ENCODE measurements around the gene GPR35.

Gene GPR35

DNA sequence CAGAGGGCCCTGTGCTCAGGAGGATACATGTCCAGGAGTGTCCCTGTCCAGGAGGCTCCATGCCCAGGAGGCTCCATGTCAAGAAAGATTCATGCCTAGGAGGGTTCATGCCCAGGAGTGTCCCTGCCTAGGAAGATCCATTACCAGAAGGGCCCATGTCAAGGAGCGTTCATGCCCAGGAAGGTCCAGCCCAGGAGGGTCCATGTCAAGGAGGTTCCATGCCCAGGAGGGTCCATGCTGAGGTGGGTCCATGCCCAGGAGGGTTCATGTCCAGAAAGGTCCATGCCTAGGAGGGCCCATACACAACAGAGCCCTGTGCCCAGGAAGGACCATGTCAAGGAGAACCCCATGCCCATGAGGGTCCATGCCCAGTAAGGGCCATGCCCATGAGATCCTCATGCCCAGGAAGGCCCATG is 7.0 kb downstream of the GPR35 start:
- Histone ChIP-seq H3K36me3 (ENCODE audit: control insufficient read depth, insufficient read depth, low read length) (no peaks in the 10 kb centered on the region), H3K27me3 (ENCODE audit: control insufficient read depth, insufficient read depth, low read length) (no peaks in the 10 kb centered on the region), H3K9me3 (ENCODE audit: control insufficient read depth, low read length) (peaks cover 5% of the 10 kb centered on the region), H3K4me3 (ENCODE audit: low read length) (no peak overlapping the region), H3K4me1 (ENCODE audit: control insufficient read depth, insufficient read depth, low read length) (no peaks in the 10 kb centered on the region), H3K9ac (ENCODE audit: low read length) (no peak overlapping the region)

DNA sequence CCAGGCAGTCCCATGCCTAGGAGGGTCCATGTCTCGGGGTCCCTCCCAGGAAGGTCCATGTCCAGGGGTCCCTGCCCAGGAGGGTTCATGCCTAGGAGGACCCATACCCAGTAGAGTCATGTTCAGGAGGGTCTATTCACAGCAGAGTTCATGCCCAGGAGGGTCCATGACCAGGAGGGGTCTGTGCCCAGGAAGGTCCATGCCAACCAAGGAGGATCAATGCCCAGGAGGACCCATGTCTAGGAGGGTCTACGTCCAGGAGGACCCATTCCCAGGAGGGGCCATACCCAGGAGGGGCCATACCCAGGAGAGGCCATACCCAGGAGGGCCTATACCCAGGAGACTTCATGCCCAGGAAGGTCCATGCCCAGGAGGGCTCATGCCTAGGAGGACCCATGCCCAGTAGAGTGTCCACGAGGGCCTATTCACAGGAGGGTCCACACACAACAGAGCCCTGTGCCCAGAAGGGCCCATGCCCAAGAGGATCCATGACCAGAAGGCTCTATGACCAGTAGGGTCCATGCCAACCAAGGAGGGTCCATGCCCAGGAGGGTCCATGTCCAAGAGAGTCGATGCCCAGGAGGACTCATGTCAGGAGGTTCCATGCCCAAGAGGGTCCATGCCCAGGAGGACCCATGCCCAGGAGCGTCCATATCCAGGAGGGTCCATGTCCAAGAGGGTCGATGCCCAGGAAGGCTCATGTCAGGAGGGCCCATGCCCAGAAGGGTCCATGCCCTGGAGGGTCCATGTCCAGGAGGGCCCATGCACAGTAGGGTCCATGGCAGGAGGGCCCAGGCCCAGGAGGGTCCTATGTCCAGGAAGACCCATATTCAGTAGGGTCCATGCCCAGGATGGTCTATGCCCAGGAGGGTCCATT is 10.1 kb downstream of the GPR35 start:
- Histone ChIP-seq H3K9me3 (ENCODE audit: control insufficient read depth, low read length) (peaks cover 5% of the 10 kb centered on the region), H3K4me3 (ENCODE audit: low read length) (no peak overlapping the region), H3K9ac (ENCODE audit: low read length) (no peak overlapping the region), H3K27me3 (ENCODE audit: control insufficient read depth, insufficient read depth, low read length) (peaks cover 5% of the 10 kb centered on the region), H3K4me1 (ENCODE audit: control insufficient read depth, insufficient read depth, low read length) (no peaks in the 10 kb centered on the region), H3K36me3 (ENCODE audit: control insufficient read depth, insufficient read depth, low read length) (no peaks in the 10 kb centered on the region)

DNA sequence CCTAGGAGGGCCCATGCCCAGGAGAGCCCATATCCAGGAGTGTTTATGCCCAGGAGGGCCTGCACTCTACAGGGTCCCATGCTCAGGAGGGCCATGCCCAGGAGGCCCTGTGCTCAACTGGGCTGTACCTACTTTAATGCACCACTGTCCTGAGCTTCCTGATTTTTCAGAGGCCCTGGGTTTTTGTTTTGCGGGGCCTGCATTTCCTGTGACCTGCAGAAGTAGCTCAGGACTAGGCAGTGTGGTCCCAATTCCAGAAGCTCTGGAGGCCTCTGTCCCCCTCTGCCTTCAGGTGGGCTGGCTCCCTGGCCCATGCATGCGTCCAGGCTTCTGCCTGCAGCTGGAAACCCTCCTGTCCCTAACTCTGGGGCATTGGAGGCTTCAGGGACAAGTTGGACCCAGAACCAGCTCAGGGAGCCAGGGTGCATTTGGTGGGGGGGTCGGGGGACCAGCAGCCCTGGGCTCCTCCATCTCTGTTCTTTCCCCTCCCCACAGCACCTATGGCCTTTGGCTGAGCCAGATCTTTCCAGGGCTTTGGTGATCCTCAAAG is 10.8 kb downstream of the GPR35 start:
- Histone ChIP-seq H3K27me3 (ENCODE audit: control insufficient read depth, insufficient read depth, low read length) (peaks cover 5% of the 10 kb centered on the region), H3K4me3 (ENCODE audit: low read length) (no peak overlapping the region), H3K9me3 (ENCODE audit: control insufficient read depth, low read length) (peaks cover 5% of the 10 kb centered on the region), H3K4me1 (ENCODE audit: control insufficient read depth, insufficient read depth, low read length) (no peaks in the 10 kb centered on the region), H3K36me3 (ENCODE audit: control insufficient read depth, insufficient read depth, low read length) (no peaks in the 10 kb centered on the region), H3K9ac (ENCODE audit: low read length) (no peak overlapping the region)

DNA sequence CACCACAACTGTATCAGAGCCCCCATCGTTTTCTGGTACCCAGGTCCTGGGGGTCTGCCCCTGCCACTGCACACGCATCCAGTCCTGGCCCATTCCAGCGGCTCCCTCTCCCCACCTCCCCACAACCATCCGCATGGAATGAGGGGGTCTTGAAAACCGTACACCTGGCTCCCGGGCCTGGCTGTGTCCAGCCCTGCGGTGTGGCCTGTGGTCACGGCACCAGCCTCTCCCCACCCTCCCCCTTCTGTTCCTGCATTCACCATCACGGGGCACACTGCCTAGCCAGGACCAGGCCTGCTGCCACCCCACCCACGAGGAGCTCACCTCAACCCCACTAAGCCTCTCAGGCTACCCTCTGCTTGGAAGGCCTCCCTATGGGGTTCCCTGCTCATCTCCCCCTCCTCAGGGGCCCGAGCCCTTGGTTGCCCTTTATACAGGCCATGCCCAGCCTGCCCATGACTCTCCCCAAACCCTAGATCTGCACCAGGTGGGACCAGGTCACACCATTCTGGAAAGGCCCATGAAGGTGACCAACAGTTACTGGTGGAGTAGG is 11.4 kb downstream of the GPR35 start:
- Histone ChIP-seq H3K27me3 (ENCODE audit: control insufficient read depth, insufficient read depth, low read length) (peaks cover 5% of the 10 kb centered on the region), H3K36me3 (ENCODE audit: control insufficient read depth, insufficient read depth, low read length) (no peaks in the 10 kb centered on the region), H3K9ac (ENCODE audit: low read length) (no peak overlapping the region), H3K4me1 (ENCODE audit: control insufficient read depth, insufficient read depth, low read length) (no peaks in the 10 kb centered on the region), H3K9me3 (ENCODE audit: control insufficient read depth, low read length) (peaks cover 5% of the 10 kb centered on the region), H3K4me3 (ENCODE audit: low read length) (no peak overlapping the region)

DNA sequence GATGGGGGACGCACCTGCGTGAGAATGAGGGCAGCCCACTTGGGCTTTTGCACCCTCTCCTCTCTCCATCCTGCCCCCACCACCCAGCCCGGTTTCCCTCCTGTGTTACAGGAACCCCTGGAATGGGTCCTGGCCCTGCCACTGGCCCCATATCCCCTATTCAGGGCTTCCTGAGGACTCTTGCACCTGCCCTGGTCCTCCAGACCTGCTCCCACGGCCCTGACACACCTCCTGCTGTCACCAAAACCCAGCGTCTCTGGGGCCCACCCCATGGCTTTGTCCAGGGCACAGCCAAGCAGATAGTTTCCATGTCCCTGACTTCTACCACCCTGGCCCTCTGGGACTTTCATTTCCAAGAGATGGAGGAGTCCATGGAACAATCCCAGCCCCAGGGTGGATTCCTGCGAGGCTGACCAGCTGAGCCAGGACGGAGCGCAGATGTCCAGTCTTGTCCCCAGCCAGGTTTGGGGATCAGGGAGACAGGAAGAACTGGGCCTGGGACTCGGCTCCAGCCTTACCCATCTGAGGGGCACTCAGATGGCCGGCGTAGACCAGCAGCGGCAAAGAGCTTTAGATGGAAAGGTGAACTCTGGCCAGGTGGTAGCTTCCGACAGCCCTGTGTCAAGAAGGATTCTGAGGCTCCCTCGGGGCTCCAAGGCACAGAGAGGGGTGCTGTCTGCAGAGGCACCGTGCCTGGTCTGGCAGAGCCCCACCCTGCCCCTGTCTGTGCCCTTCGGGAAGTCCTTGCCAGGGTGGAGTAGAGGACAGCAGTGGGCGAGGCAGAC is 12.0 kb downstream of the GPR35 start:
- Histone ChIP-seq H3K36me3 (ENCODE audit: control insufficient read depth, insufficient read depth, low read length) (no peaks in the 10 kb centered on the region), H3K4me3 (ENCODE audit: low read length) (no peak overlapping the region), H3K4me1 (ENCODE audit: control insufficient read depth, insufficient read depth, low read length) (no peaks in the 10 kb centered on the region), H3K9me3 (ENCODE audit: control insufficient read depth, low read length) (peaks cover 5% of the 10 kb centered on the region), H3K9ac (ENCODE audit: low read length) (no peak overlapping the region), H3K27me3 (ENCODE audit: control insufficient read depth, insufficient read depth, low read length) (peaks cover 5% of the 10 kb centered on the region)

DNA sequence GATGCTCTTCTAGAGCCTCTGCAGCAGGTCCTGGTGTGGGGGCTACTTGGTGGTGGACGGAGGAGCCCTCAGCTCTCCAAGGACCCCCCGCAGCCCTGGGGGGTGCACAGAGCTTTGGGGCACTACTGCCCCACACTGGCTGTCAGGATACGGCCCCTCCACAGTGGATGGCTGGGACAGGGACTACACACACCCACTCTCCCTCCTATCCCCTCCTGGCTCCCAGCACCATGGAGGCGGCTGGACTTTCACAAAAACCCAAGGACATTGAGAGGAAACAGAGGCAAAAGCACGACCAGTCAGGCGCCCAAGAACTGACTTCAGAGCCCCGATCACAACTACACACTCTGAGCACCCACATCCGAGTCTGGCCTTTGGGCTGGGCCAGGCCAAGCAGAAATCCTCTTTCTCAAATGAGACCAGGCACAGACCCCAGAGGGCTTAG is 12.6 kb downstream of the GPR35 start:
- peaks cover 5% of the 10 kb centered on the region for H3K27me3 ChIP-seq (ENCODE audit: control insufficient read depth, insufficient read depth, low read length)
- H3K9me3 ChIP-seq (ENCODE audit: control insufficient read depth, low read length): peaks cover 5% of the 10 kb centered on the region
- no peaks in the 10 kb centered on the region for H3K4me1 ChIP-seq (ENCODE audit: control insufficient read depth, insufficient read depth, low read length)
- H3K36me3 ChIP-seq (ENCODE audit: control insufficient read depth, insufficient read depth, low read length): no peaks in the 10 kb centered on the region
- no peak overlapping the region for H3K4me3 ChIP-seq (ENCODE audit: low read length)
- no peak overlapping the region for H3K9ac ChIP-seq (ENCODE audit: low read length)

DNA sequence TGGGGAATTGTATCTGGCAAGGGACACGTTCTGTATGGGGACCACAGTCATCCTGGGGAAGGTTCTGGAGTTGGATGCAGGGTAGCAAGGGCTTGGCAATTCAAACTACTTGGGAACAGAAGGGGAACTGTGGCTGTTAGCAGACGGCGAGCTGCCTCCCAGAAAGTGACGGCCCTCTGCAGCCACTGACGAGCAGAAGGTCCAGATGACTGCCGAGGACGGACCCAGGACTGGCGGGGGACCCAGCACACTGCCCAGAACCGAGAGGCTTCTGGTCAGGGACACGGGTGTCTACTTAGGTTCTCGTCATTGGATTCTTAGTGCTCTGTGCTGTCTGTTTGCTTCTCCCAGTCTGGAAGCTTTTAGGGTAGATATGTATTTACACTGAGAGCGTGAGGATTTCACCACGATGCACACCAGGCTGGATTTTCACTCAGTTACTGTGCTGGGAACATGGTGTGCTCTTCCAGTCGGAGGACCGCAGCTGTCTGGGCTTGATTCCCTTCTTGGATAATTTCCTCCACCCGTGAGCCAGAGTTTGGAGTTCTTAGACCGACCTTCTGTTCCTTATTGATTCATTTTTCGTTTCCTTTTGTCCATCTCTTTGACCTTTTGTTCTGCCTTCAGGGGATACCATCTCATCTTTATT is 13.4 kb downstream of the GPR35 start:
- H3K4me3 ChIP-seq (ENCODE audit: low read length): no peak overlapping the region
- H3K9ac ChIP-seq (ENCODE audit: low read length): no peak overlapping the region
- no peaks in the 10 kb centered on the region for H3K4me1 ChIP-seq (ENCODE audit: control insufficient read depth, insufficient read depth, low read length)
- H3K36me3 ChIP-seq (ENCODE audit: control insufficient read depth, insufficient read depth, low read length): no peaks in the 10 kb centered on the region
- peaks cover 4% of the 10 kb centered on the region for H3K9me3 ChIP-seq (ENCODE audit: control insufficient read depth, low read length)
- H3K27me3 ChIP-seq (ENCODE audit: control insufficient read depth, insufficient read depth, low read length): peaks cover 5% of the 10 kb centered on the region

DNA sequence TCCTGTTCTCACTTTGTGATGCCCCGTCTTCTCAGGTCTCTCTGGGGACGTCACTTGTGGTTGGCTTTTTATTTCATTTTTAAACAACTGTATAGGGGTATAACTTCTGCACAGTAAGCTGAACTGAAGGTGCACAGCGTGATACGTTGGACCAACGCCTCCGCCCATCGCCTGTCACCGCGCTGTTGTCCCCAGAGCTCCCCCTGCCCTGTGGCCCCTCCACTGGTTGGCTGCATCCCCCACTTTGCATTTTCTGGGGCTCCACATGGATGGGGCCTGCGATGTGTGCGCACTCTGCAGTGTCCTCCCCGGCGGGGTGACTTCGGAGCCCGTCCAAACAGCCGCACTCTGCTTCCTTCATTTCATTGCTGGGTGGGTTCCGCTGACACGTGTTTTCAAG is 14.3 kb downstream of the GPR35 start:
- peaks cover 5% of the 10 kb centered on the region for H3K27me3 ChIP-seq (ENCODE audit: control insufficient read depth, insufficient read depth, low read length)
- no peaks in the 10 kb centered on the region for H3K36me3 ChIP-seq (ENCODE audit: control insufficient read depth, insufficient read depth, low read length)
- no peaks in the 10 kb centered on the region for H3K9me3 ChIP-seq (ENCODE audit: control insufficient read depth, low read length)
- H3K9ac ChIP-seq (ENCODE audit: low read length): no peak overlapping the region
- H3K4me3 ChIP-seq (ENCODE audit: low read length): no peak overlapping the region
- H3K4me1 ChIP-seq (ENCODE audit: control insufficient read depth, insufficient read depth, low read length): no peaks in the 10 kb centered on the region

DNA sequence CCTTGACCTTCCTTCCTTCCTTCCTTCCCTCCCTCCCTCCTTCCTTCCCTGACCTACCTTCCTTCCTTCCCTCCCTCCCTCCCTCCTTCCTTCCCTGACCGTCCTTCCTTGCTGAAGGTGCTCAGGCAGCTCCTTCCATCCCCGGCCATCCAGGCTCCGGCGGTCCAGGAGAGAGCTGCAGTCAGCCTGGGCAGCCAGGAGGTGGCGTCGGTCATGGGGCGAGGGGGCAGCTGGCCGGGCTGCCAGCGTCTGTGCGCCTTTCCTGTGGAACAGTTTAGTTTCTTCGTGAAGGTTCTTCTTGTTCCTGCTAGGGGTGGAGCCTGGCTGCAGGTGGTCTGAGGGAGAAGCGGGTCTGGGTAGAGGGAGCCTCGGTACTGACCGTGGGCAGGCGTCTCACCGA is 15.7 kb downstream of the GPR35 start:
- Histone ChIP-seq H3K27me3 (ENCODE audit: control insufficient read depth, insufficient read depth, low read length) (peaks cover 5% of the 10 kb centered on the region), H3K9ac (ENCODE audit: low read length) (no peak overlapping the region), H3K36me3 (ENCODE audit: control insufficient read depth, insufficient read depth, low read length) (no peaks in the 10 kb centered on the region), H3K4me1 (ENCODE audit: control insufficient read depth, insufficient read depth, low read length) (no peaks in the 10 kb centered on the region), H3K9me3 (ENCODE audit: control insufficient read depth, low read length) (no peaks in the 10 kb centered on the region), H3K4me3 (ENCODE audit: low read length) (no peak overlapping the region)

DNA sequence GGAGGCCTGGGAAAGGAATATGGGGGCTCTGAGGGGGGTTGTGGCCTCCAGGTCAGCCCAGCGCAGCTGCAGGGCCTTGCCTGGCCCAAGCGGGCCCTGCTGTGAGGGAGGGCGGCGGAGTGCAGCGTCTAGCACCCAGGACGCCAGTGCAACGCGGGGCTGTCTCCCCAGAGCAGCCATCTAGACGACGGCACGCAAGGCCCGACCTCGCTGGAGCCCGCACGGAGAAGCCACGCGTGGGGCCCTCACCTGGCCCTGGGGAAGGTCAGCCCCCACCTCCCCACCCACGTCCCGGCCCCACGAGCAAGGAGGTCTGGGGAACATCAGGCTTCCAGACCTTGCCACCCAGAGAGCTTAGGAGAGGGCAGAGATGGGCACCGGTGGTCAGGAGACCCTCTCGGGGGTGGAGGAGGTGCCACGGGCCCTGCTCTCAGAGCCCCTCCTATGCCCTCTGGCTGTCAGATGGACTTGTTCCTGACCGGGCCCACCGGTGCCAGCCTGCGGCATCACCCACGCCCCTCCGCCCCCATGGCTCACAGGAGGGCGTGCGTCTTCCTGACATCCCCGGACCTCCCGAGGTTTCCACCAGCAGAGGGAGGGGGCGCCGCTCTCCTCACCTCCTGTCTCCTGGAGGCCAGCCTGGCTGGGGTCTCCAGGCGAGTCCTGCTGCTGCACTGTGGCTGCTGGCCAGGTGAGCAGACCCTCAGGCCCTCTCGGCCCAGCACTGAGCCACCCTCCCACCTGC is 17.0 kb downstream of the GPR35 start:
- H3K4me3 ChIP-seq (ENCODE audit: low read length): no peak overlapping the region
- H3K9me3 ChIP-seq (ENCODE audit: control insufficient read depth, low read length): no peaks in the 10 kb centered on the region
- peaks cover 5% of the 10 kb centered on the region for H3K27me3 ChIP-seq (ENCODE audit: control insufficient read depth, insufficient read depth, low read length)
- H3K4me1 ChIP-seq (ENCODE audit: control insufficient read depth, insufficient read depth, low read length): no peaks in the 10 kb centered on the region
- no peak overlapping the region for H3K9ac ChIP-seq (ENCODE audit: low read length)
- no peaks in the 10 kb centered on the region for H3K36me3 ChIP-seq (ENCODE audit: control insufficient read depth, insufficient read depth, low read length)

DNA sequence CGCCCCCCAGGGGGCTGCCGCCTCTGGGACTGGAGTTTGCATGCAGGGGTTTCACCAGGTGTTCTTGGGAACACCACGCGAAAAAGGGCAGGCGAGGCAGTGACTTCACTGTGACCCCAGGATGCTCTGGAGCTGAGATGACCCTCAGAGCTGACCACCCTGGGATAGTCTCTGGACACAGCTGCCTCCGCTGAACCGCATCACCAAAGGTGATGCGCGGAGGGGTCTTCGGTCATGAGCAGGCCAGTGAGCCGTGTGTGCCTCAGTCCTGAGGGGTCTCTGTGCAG is 17.5 kb downstream of the GPR35 start:
- no peaks in the 10 kb centered on the region for H3K9me3 ChIP-seq (ENCODE audit: control insufficient read depth, low read length)
- H3K36me3 ChIP-seq (ENCODE audit: control insufficient read depth, insufficient read depth, low read length): no peaks in the 10 kb centered on the region
- H3K4me3 ChIP-seq (ENCODE audit: low read length): no peak overlapping the region
- peaks cover 10% of the 10 kb centered on the region for H3K27me3 ChIP-seq (ENCODE audit: control insufficient read depth, insufficient read depth, low read length)
- H3K4me1 ChIP-seq (ENCODE audit: control insufficient read depth, insufficient read depth, low read length): no peaks in the 10 kb centered on the region
- H3K9ac ChIP-seq (ENCODE audit: low read length): no peak overlapping the region

All from mucosa of stomach (tissue), 1 donor.